Measurements from ENCODE around the gene DIS3L.
"Not testable (repeated sequence)": the region's sequence is repeated elsewhere in the genome, so short reads cannot be mapped to it uniquely, and the experiment has no call there.

The DIS3L gene

DNA sequence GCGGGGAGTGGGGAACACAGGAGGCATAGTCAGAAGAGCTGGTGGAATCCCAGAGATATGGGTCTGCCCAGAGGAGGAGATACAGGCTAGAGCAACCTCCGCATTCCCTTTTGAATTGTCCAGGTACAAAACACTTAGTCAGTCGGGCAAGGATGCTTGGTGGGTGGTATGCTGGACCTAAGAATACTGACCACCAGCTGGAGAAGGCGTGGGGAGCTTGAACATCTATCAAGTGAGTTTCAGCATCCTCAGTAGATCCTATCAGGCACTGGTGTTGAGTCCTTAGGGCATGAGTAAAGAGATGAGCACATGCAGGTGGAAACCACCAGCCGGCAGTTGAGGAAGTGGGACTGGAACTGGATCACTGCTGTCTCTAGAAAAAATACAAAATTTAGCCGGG, 14.7 kb upstream of the DIS3L start:
- no peak for DNase-seq

DNA sequence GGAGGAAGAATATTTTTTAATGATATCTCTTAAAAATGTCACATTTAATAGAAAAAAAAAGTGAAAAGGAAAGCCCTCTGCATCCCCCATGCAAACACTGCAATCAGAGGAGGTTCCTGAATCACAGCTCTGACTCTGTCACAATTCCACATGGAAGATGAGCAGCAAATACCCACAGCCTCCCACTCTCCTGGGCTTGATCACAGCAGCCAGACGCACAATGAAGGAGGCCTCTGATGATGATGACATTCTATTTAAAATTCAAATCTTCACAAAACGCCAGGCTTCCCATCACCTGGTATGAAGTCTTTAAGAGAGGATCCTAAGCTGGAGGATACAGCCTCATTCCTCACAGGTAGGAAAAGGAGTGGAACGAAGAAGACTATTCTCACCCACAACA, 9.1 kb upstream of the DIS3L start:
- no peak for DNase-seq

DNA sequence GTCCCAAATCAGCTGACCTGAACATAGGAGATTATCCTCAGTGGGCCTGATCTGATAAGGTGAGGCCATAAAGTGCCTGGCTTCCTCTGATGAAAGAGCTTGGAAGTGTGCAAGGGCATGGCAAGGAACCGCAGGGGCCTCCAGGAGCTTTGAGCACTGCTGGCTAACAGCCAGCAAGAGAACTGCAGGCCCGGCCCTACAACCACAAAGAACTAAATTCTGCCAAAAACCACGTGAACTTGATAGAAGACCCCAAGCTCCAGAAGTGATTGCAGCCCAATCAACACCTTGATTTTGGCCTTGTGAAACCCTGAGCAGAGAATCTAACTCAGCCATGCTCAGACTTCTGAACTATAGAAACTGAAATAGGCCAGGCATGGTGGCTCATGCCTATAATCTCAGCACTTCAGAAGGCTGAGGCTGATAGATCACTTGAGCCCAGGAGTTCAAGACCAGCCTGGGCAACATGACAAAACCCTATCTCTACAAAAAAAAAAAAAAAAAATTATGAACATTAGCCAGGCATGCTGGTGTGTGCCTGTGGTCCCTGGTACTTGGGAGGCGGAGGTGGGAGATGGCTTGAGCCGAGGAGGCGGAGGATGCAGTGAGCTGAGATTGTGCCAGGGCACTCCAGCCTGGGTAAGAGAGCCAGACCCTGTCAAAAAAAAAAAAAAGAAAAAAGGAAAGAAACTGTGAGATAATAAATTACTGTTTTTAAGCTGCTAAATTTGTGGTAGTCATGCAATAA, 7.7 kb upstream of the DIS3L start:
- DNase-seq: peak; percentile 85

DNA sequence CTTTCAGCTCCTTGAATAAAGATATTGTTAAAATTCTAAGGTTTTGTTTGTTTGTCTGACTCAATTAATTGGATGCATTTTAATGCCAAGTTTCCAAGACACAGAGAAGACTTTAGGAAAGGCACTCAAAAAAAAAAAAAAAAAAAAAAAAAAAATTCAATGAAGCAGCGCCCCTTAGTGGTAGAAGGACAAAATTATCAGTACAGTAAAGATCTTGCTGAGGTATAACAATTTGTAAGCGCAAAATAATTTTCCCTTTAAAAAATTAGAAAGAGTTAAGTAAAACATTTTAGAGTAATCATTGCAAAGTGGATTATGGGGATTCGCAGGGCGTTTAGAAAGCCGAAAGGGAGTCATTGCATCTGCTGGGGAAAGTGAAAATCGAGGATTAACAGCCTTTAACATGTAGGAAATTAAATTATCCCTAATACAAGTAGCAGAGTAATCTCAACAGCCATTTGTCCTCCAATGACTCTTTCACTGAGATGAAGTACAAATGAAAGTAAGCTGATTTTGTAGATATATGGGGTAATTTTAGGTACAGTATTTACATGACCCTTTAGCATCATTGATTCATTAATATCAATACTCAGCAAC, 5.8 kb upstream of the DIS3L start:
- DNase-seq: peak; percentile 76

DNA sequence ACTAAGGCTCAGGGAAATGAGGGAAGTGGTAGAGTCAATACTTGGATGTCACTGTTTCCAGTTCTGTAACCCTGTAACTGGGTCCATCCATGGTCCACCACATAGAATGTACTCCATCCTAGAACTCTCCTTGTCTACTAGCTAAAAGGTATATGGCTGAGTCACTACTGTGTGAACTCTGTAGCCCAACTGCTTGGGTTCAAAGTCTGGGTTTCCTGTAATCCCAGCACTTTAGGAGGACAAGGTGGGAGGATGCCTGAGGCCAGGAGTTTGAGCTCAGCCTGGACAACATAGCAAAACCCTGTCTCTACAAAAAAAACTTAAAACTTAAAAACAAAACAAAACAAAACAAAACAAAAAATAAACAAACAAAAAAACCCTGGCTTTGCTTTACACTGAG, 5.3 kb upstream of the DIS3L start:
- no peak for DNase-seq

DNA sequence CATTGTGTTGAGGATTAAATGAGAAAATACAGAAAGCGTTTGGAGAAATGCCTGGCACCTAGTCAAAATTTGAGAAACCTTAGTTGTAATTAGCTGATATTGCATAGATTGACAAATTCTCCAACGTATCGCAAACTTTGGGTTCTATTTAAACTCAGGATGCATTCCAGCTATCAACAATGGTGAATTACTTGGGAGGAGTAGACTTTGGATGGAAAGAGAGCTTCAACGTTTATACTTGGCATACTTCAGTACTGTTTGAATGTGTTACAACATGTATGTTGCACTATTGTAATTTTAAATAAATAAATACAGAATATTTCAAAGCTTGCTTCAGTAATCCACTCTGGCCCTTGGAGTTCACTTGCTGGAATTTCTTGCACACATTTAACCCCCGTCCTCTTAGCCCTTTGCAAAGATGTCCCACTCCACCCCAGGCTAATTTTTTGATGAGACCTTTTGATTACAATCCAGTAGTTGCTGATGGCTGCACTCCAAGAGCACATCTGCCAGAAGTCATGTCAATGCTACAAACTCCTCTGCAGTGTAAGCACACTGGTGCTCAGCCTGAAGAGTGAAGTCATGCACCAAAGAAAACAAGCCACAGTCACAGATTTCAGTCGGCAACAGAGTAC, 4.7 kb upstream of the DIS3L start:
- no peak for DNase-seq

DNA sequence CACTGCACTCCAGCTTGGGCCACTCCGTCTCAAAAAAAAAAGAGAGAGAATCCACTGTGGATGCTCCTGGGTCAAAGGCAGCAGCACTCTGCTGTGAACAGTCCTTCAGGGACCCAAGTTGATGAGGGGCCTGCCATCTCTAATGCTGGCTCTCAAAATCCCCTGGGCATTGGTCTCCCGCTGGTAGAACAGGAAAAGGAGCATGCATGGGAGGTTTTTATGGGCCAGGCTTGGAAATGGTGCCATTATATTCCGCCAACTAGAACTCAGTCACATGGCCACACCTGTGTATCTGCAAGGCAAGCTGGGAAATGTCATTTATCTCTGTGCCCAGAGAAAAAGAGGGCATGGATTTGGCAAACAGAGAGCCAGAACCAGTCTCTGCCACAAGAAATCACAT, 3.4 kb upstream of the DIS3L start:
- DNase-seq: no peak

DNA sequence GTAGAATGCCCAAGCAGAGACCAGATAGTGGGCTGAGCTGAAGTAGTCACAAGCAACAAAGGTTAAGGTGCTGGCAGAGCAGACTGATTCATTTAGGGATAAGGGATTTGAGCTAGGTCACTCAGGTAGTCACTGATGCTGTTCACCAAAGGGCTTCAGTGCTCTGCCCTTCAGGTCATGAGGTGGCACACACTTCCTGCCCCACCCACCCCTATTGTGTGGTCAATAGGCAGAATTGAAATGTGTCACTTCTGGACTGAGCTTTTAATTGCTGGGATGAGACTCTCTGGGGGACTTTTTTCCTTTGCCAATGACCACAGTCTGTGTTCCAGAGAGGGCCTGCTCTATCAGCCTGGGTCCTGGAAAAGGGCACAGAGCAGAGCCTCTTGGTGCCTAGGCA, 2.9 kb upstream of the DIS3L start:
- no peak for DNase-seq

DNA sequence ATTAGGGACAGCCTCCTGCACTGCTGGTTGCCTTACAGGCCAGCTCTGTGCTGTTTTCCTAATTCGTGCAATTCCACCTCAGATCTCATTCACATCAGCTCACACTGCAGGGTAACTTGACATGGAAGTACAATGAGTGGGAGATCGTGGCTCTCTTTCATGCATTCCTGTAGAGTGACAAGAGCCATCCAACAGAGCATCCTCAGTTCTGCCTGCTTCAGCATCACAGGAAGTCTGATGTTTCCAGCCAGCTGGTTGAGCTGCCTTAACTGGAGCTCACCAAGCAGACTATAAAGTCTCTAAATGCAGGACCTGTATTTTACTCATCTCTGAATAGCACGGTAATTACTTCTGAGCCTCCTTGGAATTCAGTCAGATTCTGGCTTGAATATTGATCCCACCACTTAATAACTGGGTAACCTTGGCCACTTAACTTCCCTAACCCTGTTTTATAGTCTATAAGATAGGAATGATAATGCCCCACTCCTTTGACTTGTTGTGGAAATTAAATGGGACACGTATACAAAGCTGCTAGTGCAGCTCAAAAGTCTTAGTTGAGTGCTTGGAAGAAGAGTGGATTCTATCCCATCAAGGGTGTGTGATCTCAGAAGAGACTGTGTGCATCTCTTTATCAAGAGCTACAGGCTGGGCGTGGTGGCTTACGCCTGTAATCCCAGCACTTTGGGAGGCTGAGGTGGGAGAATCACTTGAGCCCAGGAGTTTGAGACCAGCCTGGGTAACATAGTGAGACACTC, 1.4 kb upstream of the DIS3L start:
- peak; percentile 84 for DNase-seq

DNA sequence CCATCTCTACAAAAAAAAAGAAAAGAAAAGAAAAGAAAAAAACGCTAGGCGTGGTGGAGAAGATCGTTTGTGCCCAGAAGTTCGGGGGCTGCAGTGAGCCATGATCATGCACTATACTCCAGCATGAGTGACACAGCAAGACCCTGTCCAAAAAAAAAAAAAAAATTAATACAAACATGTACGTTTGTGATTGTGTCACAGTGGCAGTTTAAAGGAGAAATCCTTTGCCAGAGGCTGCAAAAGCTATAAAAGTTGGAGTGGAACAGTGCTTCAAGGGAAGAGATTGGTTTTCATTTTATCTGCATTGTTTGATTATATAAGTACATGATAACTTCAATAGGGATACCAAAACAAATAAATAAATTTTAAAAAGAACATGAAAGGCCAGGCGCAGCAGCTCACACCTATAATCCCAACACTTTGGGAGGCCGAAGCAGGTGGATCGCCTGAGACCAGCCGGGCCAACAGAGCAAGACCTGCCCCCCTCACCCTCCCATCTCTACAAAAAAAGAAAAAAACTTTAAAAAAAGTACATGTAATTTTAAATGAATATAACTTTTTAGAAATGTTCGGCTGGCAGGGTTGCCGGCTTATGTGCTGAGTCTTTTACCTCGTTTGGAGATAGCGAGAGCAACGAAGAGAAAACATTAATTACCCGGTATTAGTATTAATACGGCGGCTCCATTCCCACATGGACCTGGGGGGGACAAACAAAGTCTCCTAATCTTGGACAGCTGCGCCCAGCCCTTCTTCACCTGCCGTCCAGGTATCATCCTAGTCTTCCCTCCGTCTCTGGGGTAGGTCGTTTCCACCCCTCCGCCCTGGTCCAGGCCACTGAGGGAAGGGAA, 573 bp upstream of the DIS3L start:
- no peak for DNase-seq

DNA sequence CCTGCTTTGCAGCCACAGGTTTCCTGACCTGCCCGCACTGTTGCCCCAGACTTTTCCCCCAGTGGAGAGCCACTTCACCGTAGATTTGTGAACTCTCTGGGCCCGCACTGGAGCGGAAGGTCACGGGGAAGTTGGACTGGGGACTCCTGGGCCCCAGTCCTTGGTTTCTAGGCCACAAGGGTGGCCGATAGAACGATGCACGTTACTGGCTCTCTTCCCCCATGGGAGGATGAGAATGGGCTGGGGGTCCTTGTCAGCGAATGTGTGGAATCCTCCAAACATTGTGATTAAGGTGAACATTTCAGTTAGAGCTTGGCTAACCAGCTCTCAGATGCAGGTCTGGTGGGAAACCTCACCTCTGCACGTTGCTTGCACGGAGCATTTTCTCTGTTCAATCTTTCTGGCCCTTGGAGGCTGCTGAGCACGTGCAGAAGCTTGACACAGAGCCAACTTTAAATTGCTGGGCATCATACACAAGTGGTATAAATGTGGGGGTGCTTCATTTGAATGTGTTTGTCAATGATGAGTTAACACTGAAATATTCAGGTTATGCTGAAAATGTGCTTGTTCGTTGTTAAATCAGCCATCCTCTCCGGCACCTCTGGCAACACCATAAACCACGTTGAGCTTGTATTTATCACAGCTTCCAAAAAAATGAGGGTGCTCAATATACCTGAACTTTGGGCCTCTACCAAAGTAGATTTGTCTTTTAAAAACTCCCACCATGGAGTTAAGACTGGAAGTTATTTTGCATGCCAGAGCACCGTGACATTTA, 976 bp downstream of the DIS3L start:
- DNase-seq: peak; percentile 78

DNA sequence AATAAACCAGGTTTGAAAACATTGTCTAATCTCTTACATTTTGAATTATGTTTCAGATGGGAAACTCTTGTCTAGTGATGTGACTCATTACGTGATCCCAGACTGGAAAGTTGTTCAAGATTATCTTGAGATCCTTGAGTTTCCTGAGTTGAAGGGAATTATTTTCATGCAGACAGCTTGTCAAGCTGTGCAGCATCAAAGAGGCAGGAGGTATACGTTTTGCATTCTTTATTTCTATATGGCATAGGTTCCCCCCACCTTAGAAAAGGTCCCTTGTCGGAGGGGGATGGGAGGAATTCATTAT, 1.5 kb downstream of the DIS3L start:
- DNase-seq: peak; percentile 20

DNA sequence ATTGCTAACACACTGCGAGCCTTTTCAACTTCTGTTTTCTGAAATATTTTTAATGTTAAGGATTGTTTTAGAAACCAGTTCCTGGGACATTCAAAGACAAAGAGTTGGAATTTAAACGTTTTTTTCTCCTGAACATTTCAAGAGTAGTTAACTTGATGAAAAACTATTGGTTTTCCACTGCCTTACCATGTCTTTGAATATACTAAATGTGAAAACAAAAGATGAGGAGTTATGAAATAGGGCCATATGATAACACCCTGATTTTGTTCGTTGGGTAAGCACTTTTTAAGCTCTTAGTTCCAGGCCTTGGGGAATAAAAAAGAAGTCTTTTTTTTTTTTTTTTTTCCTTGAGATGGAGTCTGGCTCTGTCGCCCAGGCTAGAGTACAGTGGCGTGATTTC, 2.8 kb downstream of the DIS3L start:
- DNase-seq: no peak

DNA sequence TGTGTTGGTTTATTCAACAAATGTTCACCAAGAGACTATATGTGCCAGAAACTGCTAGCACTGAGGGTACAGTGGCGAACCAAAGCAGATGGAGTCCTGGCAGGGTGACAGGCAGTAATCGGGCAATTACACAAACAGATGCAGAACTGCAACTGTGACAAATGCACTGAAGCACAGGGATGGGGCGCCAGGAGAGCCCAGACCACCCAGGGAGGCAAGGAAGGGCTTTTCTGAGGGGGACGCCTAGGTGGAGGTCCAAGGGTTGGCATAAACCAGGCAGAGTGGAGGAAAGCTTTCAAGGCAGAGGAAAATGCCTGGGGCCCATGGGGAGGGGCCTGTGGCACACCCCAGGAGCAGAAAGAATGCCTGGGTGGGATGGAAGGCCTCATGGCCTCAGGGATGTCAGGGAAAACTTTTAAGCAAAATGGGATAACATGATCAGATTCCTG, 5.5 kb downstream of the DIS3L start:
- DNase-seq: no peak

DNA sequence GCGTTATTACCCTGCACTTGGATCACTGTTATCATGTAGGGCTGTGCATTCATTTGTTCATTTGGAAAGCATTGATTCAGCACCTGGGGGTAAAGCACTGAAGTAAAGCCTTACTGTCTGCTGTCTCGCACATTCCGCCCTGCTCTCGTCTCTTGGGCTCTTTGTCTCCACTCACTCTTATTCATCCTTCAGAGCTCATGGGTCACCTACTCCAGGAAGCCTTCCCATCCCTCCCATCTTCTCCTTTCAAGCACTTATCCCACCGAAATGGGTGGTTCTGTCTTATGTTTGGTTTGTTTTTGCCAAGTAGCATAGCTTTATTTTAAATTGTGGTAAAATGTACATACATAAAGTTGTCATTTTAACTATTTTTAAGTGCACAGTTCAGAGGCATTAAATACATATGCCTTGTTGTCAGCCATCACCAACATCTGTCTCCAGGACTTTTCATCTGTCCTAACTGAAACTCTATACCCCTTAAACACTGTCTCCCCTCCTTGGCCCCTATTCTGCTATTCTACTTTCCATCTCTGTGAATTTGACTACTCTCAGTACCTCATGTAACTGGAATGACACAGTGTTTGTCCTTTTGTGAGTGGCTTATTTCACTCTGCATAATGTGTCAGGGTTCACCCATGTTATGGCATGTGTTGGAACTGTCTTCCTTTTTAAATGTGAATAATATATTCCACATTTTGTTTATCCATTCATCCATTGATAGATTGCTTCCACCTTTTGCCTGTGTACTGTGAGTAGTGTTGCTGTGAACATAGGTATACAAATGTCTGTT, 9.3 kb downstream of the DIS3L start:
- DNase-seq: no peak

DNA sequence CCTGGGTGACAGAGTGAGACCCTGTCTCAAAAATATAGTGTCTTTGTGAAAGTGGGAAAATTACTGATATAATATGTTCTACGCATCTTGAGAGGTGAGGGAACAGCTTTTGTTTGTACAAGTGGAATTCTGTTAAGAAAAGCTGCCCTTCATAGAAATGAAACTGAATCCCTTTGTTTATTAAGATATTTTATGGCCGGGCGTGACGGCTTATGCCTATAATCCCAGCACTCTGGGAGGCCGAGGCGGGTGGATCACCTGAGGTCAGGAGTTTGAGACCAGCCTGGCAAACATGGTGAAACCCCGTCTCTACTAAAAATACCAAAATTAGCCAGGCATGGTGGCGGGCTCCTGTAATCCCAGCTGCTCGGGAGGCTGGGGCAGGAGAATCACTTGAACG, 11.1 kb downstream of the DIS3L start:
- not testable (repeated sequence) for DNase-seq

DNA sequence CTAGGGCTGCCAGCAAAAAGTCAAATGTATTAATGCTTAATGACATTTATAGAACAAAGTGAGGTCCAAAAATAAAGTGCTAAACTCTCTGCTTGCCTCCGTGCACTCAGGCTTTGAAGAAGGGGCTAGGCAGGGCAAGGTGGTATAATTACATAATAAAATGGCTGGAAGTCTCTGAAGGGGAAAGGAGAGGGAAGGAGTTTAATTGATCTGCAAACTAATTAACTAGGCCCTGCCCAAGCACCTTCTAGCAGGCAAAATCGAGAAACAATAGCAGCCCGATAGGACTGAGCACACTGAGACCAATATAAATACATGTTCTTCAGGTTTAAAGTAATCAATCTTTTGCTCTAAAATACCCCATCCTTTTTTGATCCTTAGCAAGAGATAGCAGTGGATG, 13.0 kb downstream of the DIS3L start:
- no peak for DNase-seq

DNA sequence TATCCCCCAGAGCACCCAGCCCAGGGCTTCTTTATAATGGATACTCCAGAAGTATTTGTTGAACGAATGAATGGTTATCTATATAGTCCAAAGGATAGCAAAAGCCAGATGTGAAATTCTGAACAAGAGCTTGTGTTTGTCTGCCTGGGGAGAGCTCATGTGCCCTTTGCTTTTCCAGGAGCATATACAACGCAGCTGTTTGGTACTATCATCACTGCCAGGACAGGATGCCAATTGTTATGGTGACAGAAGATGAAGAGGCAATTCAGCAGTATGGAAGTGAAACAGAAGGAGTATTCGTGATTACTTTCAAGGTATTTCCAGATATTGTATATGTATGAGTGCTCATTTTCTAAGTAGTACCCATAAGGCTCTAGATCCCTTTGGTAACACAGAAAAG, 15.2 kb downstream of the DIS3L start:
- no peak for DNase-seq

DNA sequence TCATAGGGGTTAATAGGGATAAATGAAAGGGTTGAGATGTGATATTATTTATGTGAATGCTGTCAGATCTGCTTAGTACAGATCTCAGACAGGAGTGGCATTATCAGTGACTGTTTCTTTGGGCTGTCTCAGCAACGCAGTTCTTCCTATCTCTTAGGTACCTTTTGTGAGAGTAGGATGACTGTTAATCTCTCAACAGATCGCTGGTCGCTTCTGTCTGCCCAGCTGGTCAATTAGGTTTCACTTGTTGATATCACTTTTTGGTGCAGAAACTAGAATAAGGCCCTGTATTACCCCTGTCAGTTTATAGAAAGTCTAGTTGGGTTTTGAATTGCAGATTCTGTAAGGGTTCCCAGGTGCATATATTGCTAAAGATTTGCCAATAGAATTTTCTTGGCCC, 16.5 kb downstream of the DIS3L start:
- peak; percentile 50 for DNase-seq

DNA sequence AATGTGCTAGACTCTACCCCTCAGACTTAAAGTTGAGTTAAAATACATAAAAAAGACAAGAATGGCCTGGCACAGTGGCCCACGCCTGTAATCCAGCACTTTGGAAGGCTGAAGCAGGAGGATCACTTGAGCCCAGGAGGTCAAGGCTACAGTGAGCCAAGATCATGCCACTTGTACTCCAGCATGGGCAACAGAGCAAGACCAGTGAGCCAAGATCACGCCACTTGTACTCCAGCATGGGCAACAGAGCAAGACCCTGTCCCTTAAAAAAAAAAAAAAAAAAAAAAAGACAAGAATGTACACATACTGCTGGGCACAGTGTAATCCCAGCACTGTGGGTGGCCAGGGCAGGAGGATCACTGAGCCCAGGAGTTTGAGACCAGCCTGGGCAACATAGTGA, 17.4 kb downstream of the DIS3L start:
- no peak for DNase-seq

DNA sequence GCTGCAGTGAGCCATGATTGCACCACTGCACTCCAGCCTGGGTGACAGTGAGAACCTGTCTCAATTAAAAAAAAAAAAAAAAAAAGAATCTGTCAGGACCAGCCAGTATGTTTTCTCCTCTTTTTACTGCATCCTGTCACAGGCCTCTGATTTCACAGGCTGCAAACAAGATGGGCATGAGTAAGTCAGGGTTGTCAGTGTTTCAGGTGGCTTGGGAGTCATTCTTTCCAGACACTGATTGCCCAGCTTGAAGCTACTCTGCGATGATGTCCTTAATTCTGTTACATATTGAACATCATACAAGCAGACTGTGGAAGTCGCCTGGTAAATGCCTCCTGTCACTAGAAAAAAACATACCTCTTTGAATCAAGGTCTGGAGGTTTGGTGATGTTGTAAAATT, 18.8 kb downstream of the DIS3L start:
- no peak for DNase-seq
